Measurements from ENCODE around the gene CYP4B1.

DNA sequence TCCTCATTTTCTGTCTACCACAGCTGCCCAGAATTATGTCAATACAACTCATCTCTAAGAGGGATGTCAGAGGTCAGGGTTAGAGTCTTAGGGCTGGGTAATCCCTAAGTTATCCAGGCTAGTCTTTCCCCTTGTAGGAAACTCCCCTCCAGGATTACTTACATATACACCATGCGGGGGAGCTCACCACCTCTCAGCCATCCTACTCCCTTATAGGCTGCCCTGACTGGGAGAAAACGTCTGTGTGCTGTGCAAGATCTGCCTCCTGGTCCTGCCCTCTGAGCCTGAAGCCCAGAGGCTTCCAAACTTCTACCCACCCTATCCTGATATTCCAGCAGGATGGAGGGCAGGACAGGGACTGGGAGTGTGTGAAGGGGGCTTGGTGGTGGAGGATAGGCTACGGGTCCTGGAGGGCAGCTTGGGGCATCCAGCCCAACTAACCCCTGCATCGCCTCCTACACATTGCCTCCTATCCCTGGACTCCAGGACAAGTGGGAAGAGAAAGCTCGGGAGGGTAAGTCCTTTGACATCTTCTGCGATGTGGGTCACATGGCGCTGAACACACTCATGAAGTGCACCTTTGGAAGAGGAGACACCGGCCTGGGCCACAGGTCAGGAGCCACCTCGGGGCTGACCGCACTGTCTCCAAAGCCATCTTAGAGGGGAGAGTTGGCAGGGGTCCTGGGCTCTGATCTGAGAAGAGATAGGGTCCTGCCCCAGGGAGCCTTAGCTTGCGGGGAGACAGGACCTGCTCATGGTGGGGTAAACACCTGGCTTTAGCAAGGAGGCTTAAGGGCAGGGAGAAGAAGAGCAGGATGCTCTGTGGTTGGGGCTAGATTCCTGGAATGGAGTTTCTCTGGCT lies 14.4 kb downstream of the CYP4B1 start:
- no peak for TF ChIP-seq TAF1 (IDR thresholded peaks at IDR 0.05; ENCODE audit: borderline replicate concordance, low read depth, low read length)
- TF ChIP-seq POLR2A (IDR thresholded peaks at IDR 0.05; ENCODE audit: low read depth, low read length): no peak

All from GM12892 (cell line).